IPS-11a (cell line): ENCODE measurements around the gene CDK5RAP2.

Experiments used
- H3K4me3 ChIP-seq: one replicate; pipeline ENCODE4 v1.5.1; 2013; ENCODE audit warnings: low read depth, low read length, control low read depth

Gene CDK5RAP2

GRCh38 chr9:120405860-120406259 is 174.1 kb downstream of the CDK5RAP2 start:
- no peak overlapping the region for H3K4me3 ChIP-seq

- no peak overlapping the region for H3K4me3 ChIP-seq
Measured at GRCh38 chr9:120405134-120405533, 174.8 kb downstream of the CDK5RAP2 start.

- no peak overlapping the region for H3K4me3 ChIP-seq
Measured at GRCh38 chr9:120403543-120403856, 176.5 kb downstream of the CDK5RAP2 start.

- no peak overlapping the region for H3K4me3 ChIP-seq
Measured at GRCh38 chr9:120402741-120403542, 177.0 kb downstream of the CDK5RAP2 start.

GRCh38 chr9:120399940-120400339 is 180.0 kb downstream of the CDK5RAP2 start:
- no peak overlapping the region for H3K4me3 ChIP-seq

- no peak overlapping the region for H3K4me3 ChIP-seq
Measured at GRCh38 chr9:120398286-120398685, 181.7 kb downstream of the CDK5RAP2 start.

- no peak overlapping the region for H3K4me3 ChIP-seq
Measured at GRCh38 chr9:120397453-120397852, 182.5 kb downstream of the CDK5RAP2 start.

GRCh38 chr9:120396931-120397330 is 183.0 kb downstream of the CDK5RAP2 start:
- H3K4me3 ChIP-seq = no peak overlapping the region

GRCh38 chr9:120396418-120396817 is 183.5 kb downstream of the CDK5RAP2 start:
- no peak overlapping the region for H3K4me3 ChIP-seq

GRCh38 chr9:120395376-120395775 is 184.6 kb downstream of the CDK5RAP2 start:
- no peak overlapping the region for H3K4me3 ChIP-seq

GRCh38 chr9:120394058-120394669 is 185.8 kb downstream of the CDK5RAP2 start:
- no peak overlapping the region for H3K4me3 ChIP-seq

- H3K4me3 ChIP-seq = no peak overlapping the region
Measured at GRCh38 chr9:120393386-120394057, 186.4 kb downstream of the CDK5RAP2 start.

- H3K4me3 ChIP-seq = no peak overlapping the region
Measured at GRCh38 chr9:120392711-120393110, 187.3 kb downstream of the CDK5RAP2 start.

- no peak overlapping the region for H3K4me3 ChIP-seq
Measured at GRCh38 chr9:120392245-120392644, 187.7 kb downstream of the CDK5RAP2 start.

- H3K4me3 ChIP-seq = no peak overlapping the region
Measured at GRCh38 chr9:120391691-120392090, 188.3 kb downstream of the CDK5RAP2 start.

GRCh38 chr9:120390637-120391190 is 189.3 kb downstream of the CDK5RAP2 start:
- no peak overlapping the region for H3K4me3 ChIP-seq

- no peak overlapping the region for H3K4me3 ChIP-seq
Measured at GRCh38 chr9:120389867-120390266, 190.1 kb downstream of the CDK5RAP2 start.

GRCh38 chr9:120389300-120389699 is 190.7 kb downstream of the CDK5RAP2 start:
- no peak overlapping the region for H3K4me3 ChIP-seq

- no peak overlapping the region for H3K4me3 ChIP-seq
Measured at GRCh38 chr9:120388003-120388855, 191.7 kb downstream of the CDK5RAP2 start.

- H3K4me3 ChIP-seq = no peak overlapping the region
Measured at GRCh38 chr9:120387257-120388002, 192.5 kb downstream of the CDK5RAP2 start.
